ENCODE data around the gene MLLT3.

DNA sequence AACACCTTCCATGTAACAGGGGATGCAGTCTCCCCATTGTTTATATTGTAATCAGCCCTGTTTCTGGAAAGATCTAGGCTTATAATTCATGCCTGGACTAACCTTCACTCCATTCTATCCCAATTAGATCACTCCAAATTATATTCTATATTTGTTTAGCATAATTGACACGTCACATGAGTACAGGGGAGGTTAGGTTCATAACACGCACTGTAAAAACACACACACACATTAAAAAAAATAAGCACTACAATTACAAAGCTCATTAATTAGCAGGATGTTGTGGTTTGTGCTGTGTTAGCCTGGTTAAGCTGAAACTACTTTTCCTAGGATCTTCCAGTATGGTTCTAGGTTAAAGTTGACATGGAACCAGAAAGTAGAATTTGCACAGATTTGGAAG, 126.0 kb downstream of the MLLT3 start:
- TF ChIP-seq POLR2A (IDR thresholded peaks at IDR 0.05), result no peak
- TF ChIP-seq CTCF (IDR thresholded peaks at IDR 0.05), result no peak

Measured in thyroid gland (tissue), 4 donors.